RWPE1 (cell line): ENCODE data around the gene HNRNPA0.

Source experiments
- CTCF ChIA-PET: fragments of 350-600 bp; sonication (Branson Sonifier 250); formaldehyde crosslinking; extraction: SDS; loops from one replicate; lab custom pipeline; 2021; lab: Yijun Ruan, JAX
- POLR2A ChIA-PET: fragments of 400-600 bp; formaldehyde crosslinking; extraction: SDS; loops from one replicate; lab custom pipeline; 2020; ENCODE audit warnings: antibody characterized with exemption; ENCODE audit not compliant: low non-redundant PET; lab: Yijun Ruan, JAX
- DNase-seq: peaks from one replicate; pipeline ENCODE4 v3.0.0; 2012; ENCODE audit warnings: low spot score
- H3K27ac ChIP-seq: fragments of 450-650 bp; 2 replicates; pipeline ENCODE4 v1.5.1; 2017
- CTCF ChIP-seq: fragments of 450-650 bp; conservative IDR thresholded peaks from 2 replicates; pipeline ENCODE4 v1.5.1; 2017; ENCODE audit warnings: low read depth, mild to moderate bottlenecking

The HNRNPA0 gene

GRCh38 chr5:137715456-137715855 is 38.7 kb downstream of the HNRNPA0 start:
- H3K27ac ChIP-seq = no peak overlapping the region
- ChIA-PET CTCF (interaction anchor here (1.0 kb wide), 1 partner anchor 26 kb away, joined by 3 read pairs; no protein-coding TSS in a partner anchor), POLR2A (no interaction called here)
- no peak for TF ChIP-seq CTCF
- DNase-seq = no peak

GRCh38 chr5:137714946-137715345 is 39.2 kb downstream of the HNRNPA0 start:
- ChIA-PET CTCF (interaction anchor here (1.0 kb wide), 1 partner anchor 27 kb away, joined by 3 read pairs; no protein-coding TSS in a partner anchor), POLR2A (no interaction called here)
- H3K27ac ChIP-seq = no peak overlapping the region
- TF ChIP-seq CTCF = no peak
- no peak for DNase-seq

DNA sequence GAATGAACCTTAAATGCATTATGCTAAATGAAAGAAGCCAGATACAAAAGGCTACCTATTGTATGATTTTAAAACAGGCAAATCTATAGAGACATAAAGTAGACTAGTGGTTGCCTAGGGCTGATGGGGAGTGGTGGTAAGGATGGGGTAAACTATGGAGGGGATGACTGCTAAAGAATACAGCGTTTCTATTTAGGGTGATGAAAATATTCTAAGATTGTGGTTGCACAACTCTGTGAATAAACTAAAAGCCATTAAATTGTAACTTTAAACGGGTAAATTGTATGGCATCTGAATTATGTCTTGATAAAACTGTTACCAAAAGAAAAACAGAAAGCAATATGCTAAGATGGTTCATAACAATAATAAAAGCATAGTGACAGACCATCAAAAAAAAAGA is 39.7 kb downstream of the HNRNPA0 start:
- no peak overlapping the region for H3K27ac ChIP-seq
- ChIA-PET POLR2A (no interaction called here), CTCF (interaction anchor here (0.6 to 1.1 kb wide), 3 partner anchors 27 to 63 kb away, joined by 3 to 6 read pairs (median 3); no protein-coding TSS in a partner anchor)
- no peak for DNase-seq
- TF ChIP-seq CTCF = no peak

DNA sequence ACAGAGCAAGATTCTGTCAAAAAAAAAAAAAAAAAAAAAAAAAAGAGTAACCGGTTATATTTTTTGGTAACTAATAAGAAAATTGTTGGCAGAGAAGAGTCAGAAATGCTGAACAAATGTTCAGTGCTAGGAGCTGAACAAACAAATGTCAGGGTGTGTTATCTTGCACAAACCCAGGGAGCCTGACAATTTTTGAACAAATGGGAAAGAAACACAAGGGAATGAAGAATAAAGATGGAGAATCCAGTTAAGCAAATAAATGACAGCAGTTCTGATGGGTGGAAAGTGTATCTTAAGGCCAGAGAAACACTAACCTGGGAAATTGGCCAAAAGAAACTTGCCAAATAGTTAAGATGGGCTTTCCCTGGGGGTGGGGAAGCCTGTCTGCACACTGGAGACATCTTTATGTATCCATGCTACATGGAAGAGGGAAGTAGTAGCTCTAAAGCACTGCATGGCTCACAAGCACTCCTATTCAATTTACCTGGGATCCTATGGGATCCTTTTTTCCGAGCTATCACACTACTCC is 42.0 kb downstream of the HNRNPA0 start:
- DNase-seq = no peak
- H3K27ac ChIP-seq = no peak overlapping the region
- POLR2A ChIA-PET = no interaction called here
- TF ChIP-seq CTCF = no peak
- CTCF ChIA-PET = interaction anchor here (1.2 kb wide), 1 partner anchor 30 kb away, joined by 3 read pairs; no protein-coding TSS in a partner anchor

DNA sequence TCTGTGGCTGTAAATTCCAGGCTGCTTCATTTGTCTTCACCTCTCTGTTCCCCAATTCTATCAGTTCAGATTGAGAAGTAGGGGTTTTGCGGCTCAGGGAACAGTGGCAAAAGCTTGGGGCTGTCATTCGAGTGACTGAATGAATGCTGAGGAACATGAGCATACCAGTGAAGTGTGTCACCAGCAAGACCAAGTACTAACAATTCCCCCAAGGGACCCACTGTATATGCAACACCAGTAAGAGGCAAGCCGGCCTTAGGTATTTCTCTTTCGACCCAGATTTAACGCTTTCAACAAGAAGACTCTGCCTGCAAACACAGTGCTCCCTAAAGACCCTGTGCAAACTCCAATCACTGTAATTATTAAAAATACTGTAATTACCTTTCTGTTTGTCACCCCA is 44.1 kb downstream of the HNRNPA0 start:
- CTCF ChIA-PET = no interaction called here
- no peak overlapping the region for H3K27ac ChIP-seq
- TF ChIP-seq CTCF = no peak
- no peak for DNase-seq
- POLR2A ChIA-PET = no interaction called here

- no peak for TF ChIP-seq CTCF
- ChIA-PET CTCF (interaction anchor here (0.7 kb wide), 1 partner anchor 19 kb away, joined by 3 read pairs; no protein-coding TSS in a partner anchor), POLR2A (no interaction called here)
- H3K27ac ChIP-seq = no peak overlapping the region
- DNase-seq = no peak
These were observed 45.2 kb downstream of the HNRNPA0 start for GRCh38 chr5:137708796-137709559.
